ENCODE data around the gene SLC16A11. TPM values are rescaled to one million over a fixed set of nuclear protein-coding genes. Genes with fewer than 3 reads are reported as not detected.

SLC16A11 gene
- total and polyA plus RNA-seq, 10 of the 15 experiments (the other 5 are each of a cell fraction or from before 2014, with no cell fraction given), result 0.11 to 2.7 (median 0.84) TPM

DNA sequence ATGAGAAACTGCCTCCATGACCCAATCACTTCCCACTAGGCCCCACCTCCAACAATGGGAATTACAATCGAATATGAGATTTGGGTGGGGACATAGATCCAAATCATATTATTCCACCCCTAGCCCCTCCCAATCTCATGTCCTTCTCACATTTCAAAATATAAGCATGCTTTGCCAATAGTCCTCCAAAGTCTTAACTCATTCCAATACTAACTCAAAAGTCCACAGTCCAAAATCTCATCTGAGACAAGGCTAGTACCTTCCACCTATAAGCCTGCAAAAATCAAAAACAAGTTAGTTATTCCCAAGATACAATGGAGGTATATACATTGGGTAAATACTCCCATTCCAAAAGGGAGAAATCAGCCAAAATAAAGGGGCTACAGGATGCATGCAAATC, 23.3 kb upstream of the SLC16A11 start:
- H3K9me3 ChIP-seq (replicated peaks; ENCODE audit: control insufficient read depth, insufficient read depth, low read length), result no peaks in the 10 kb centered on the region; the same call in 2 of the 3 replicates
- intact Hi-C loops (cut with micrococcal nuclease; ENCODE audit: unreplicated experiment), result no loop called here
- H3K27me3 ChIP-seq (replicated peaks in 1 of 2; ENCODE audit: control insufficient read depth in 2 of 2, insufficient read depth in 2 of 2, low read length in 1 of 2), result no peaks in the 10 kb centered on the region
- ChIA-PET SMC1A (ENCODE audit: uncharacterized antibody, unreplicated experiment) (no interaction called here), RAD21 (ENCODE audit: unreplicated experiment) (interaction anchor here (1.0 kb wide), 1 partner anchor 21 kb away, joined by 3 read pairs; no protein-coding TSS in a partner anchor), POLR2A (no interaction called here), CTCF (no interaction called here)
- TF ChIP-seq ATF3 (IDR thresholded peaks at IDR 0.05; ENCODE audit: borderline replicate concordance, extremely low read depth, low read depth, low read length) (no peak), RB1 (IDR thresholded peaks at IDR 0.05; ENCODE audit: borderline replicate concordance) (no peak), NBN (IDR thresholded peaks at IDR 0.05) (no peak), ZNF384 (IDR thresholded peaks at IDR 0.05; ENCODE audit: borderline replicate concordance, low read depth, low read length) (no peak), WRNIP1 (IDR thresholded peaks at IDR 0.05; ENCODE audit: borderline replicate concordance, low read depth, low read length) (no peak), NR2C1 (IDR thresholded peaks at IDR 0.05) (no peak)
- no peaks in the 10 kb centered on the region for H3K79me2 ChIP-seq (ENCODE audit: control insufficient read depth, insufficient read depth, low read length)
- WGBS (ENCODE audit: insufficient coverage, insufficient replicate concordance, low lambda C conversion rate, missing lambda C conversion rate), result 5% methylated on average over 1 of the region's 1 CpG
- ATAC-seq (no peak), DNase-seq (ENCODE audit: low read depth, low spot score) (no peak), FAIRE-seq (no peak)
- no peaks in the 10 kb centered on the region for H3K4me1 ChIP-seq (ENCODE audit: control insufficient read depth, insufficient read depth, low read length)
- H3K36me3 ChIP-seq (ENCODE audit: control insufficient read depth in 2 of 2, insufficient read depth in 2 of 2, low read length in 1 of 2), result no peaks in the 10 kb centered on the region
- no peak overlapping the region for H3K4me2 ChIP-seq (ENCODE audit: control insufficient read depth, insufficient read depth)
- H3K27ac ChIP-seq (ENCODE audit: control insufficient read depth, insufficient read depth), result no peak overlapping the region
- in situ Hi-C loops (cut with MboI), result no loop called here
- H3K4me3 ChIP-seq, result no peak overlapping the region
- H3K9ac ChIP-seq (ENCODE audit: control insufficient read depth, insufficient read depth, low read length), result no peak overlapping the region
- BruUV-seq (replicated peaks), result no TSS peak
- H2AFZ ChIP-seq (ENCODE audit: control insufficient read depth, low read depth, low read length), result no peak overlapping the region
- no peaks in the 10 kb centered on the region for H4K20me1 ChIP-seq (ENCODE audit: control insufficient read depth, insufficient read depth)

- ChIA-PET RAD21 (ENCODE audit: unreplicated experiment) (no interaction called here), POLR2A (interaction anchor here (1.0 kb wide), 1 partner anchor 60 kb away, joined by 3 read pairs; no protein-coding TSS in a partner anchor), SMC1A (ENCODE audit: uncharacterized antibody, unreplicated experiment) (interaction anchor here (0.8 kb wide), 1 partner anchor 47 kb away, joined by 3 read pairs; no protein-coding TSS in a partner anchor), CTCF (interaction anchor here (0.6 to 1.9 kb wide), 2 partner anchors 69 to 98 kb away, joined by 3 to 4 read pairs; no protein-coding TSS in a partner anchor)
- Histone ChIP-seq H2AFZ (ENCODE audit: control insufficient read depth, low read depth, low read length) (no peak overlapping the region), H4K20me1 (ENCODE audit: control insufficient read depth, insufficient read depth) (no peaks in the 10 kb centered on the region), H3K9me3 (replicated peaks; ENCODE audit: control insufficient read depth, insufficient read depth, low read length) (no peaks in the 10 kb centered on the region; the same call in 2 of the 3 replicates), H3K79me2 (ENCODE audit: control insufficient read depth, insufficient read depth, low read length) (no peaks in the 10 kb centered on the region), H3K9ac (ENCODE audit: control insufficient read depth, insufficient read depth, low read length) (no peak overlapping the region), H3K27me3 (replicated peaks in 1 of 2; ENCODE audit: control insufficient read depth in 2 of 2, insufficient read depth in 2 of 2, low read length in 1 of 2) (no peaks in the 10 kb centered on the region), H3K4me3 (no peak overlapping the region), H3K4me1 (ENCODE audit: control insufficient read depth, insufficient read depth, low read length) (no peaks in the 10 kb centered on the region), H3K4me2 (ENCODE audit: control insufficient read depth, insufficient read depth) (no peak overlapping the region), H3K27ac (ENCODE audit: control insufficient read depth, insufficient read depth) (no peak overlapping the region), H3K36me3 (ENCODE audit: control insufficient read depth in 2 of 2, insufficient read depth in 2 of 2, low read length in 1 of 2) (no peaks in the 10 kb centered on the region)
- no TSS peak for BruUV-seq (replicated peaks)
- no peak for FAIRE-seq
- WGBS (ENCODE audit: insufficient coverage, insufficient replicate concordance, low lambda C conversion rate, missing lambda C conversion rate), result 46% methylated on average over 4 of the region's 4 CpGs
- in situ Hi-C loops (cut with MboI), result no loop called here
- no peak for ATAC-seq
- intact Hi-C loops (cut with micrococcal nuclease; ENCODE audit: unreplicated experiment), result no loop called here
- DNase-seq (ENCODE audit: low read depth, low spot score), result no peak
- TF ChIP-seq HDAC2 (IDR thresholded peaks at IDR 0.05) (no peak), ASH2L (IDR thresholded peaks at IDR 0.05; ENCODE audit: borderline replicate concordance, low read depth) (no peak), BMI1 (IDR thresholded peaks at IDR 0.05; ENCODE audit: borderline replicate concordance) (no peak), RELA (IDR thresholded peaks at IDR 0.05; ENCODE audit: borderline replicate concordance, partially characterized antibody) (no peak), CBX3 (IDR thresholded peaks at IDR 0.05; ENCODE audit: borderline replicate concordance, low read depth) (no peak), BCL11A (IDR thresholded peaks at IDR 0.05; ENCODE audit: low read depth, low read length) (no peak), SREBF2 (IDR thresholded peaks at IDR 0.05; ENCODE audit: low read length) (no peak), TCF7 (IDR thresholded peaks at IDR 0.05; ENCODE audit: borderline replicate concordance) (no peak), BRCA1 (IDR thresholded peaks at IDR 0.05; ENCODE audit: low read depth, low read length) (no peak), NR2C1 (IDR thresholded peaks at IDR 0.05) (no peak), ZBTB40 (IDR thresholded peaks at IDR 0.05; ENCODE audit: borderline replicate concordance) (no peak)
Observed at GRCh38 chr17:7064261-7064660, 20.4 kb upstream of the SLC16A11 start.

Measured in GM12878 (cell line).